GM12891 (cell line): ENCODE data around the gene TMEM254.
"Not testable (repeated sequence)": the region's sequence is repeated elsewhere in the genome, so short reads cannot be mapped to it uniquely, and the experiment has no call there.

Experiments
- DNase-seq: peaks from one replicate; pipeline ENCODE4 v3.0.0; 2011; ENCODE audit warnings: low spot score; ENCODE audit not compliant: insufficient read length
- FAIRE-seq: peaks from 2 replicates; lab custom pipeline; 2011; peaks lifted over from hg19 to GRCh38; lab: Jason Lieb, UNC
- PAX5 ChIP-seq: IDR thresholded peaks from 2 replicates; pipeline ENCODE4 v1.6.1; 2011; ENCODE audit warnings: low read length, moderate library complexity, mild to moderate bottlenecking; ENCODE audit not compliant: insufficient read depth, severe bottlenecking
- POLR2A ChIP-seq: IDR thresholded peaks from 2 replicates; pipeline ENCODE4 v1.6.1; 2011; ENCODE audit warnings: low read depth, low read length, control low read depth
- POLR2AphosphoS5 ChIP-seq: IDR thresholded peaks from 2 replicates; pipeline ENCODE4 v1.6.1; 2011; ENCODE audit warnings: low read depth, low read length, control low read depth
- POU2F2 ChIP-seq: IDR thresholded peaks from 2 replicates; pipeline ENCODE4 v1.6.1; 2011; ENCODE audit warnings: low read depth, mild to moderate bottlenecking, control low read depth, low read length, moderate library complexity
- SPI1 ChIP-seq: IDR thresholded peaks from 2 replicates; pipeline ENCODE4 v1.6.1; 2011; ENCODE audit warnings: low read depth, low read length, control low read depth
- TAF1 ChIP-seq: IDR thresholded peaks from 2 replicates; pipeline ENCODE4 v1.6.1; 2011; ENCODE audit warnings: low read depth, low read length, control low read depth

Gene TMEM254

GRCh38 chr10:80108576-80109239, 30.2 kb downstream of the TMEM254 start:
- DNase-seq = no peak
- no peak for TF ChIP-seq TAF1
- no peak for TF ChIP-seq PAX5
- TF ChIP-seq POLR2AphosphoS5 = no peak
- no peak for TF ChIP-seq POLR2A
- no peak for TF ChIP-seq SPI1
- no peak for TF ChIP-seq POU2F2
- no peak for FAIRE-seq

GRCh38 chr10:80110986-80111385, 32.5 kb downstream of the TMEM254 start:
- TF ChIP-seq TAF1 (no peak), PAX5 (no peak)
- no peak for FAIRE-seq

GRCh38 chr10:80118669-80119068, 40.2 kb downstream of the TMEM254 start:
- DNase-seq (no peak), FAIRE-seq (no peak)
- TF ChIP-seq PAX5 = no peak
- no peak for TF ChIP-seq SPI1
- no peak for TF ChIP-seq POLR2AphosphoS5
- TF ChIP-seq POLR2A = no peak

More at GRCh38 chr10:80110986-80111385, 32.5 kb downstream of the TMEM254 start:
- no peak for DNase-seq

GRCh38 chr10:80122110-80122710, 43.7 kb downstream of the TMEM254 start:
- TF ChIP-seq POLR2AphosphoS5 = no peak
- TF ChIP-seq PAX5 = no peak
- TF ChIP-seq SPI1 = no peak
- no peak for TF ChIP-seq POLR2A
- TF ChIP-seq POU2F2 = no peak
- no peak for TF ChIP-seq TAF1
- FAIRE-seq (no peak), DNase-seq (no peak)

GRCh38 chr10:80122746-80123145, 44.3 kb downstream of the TMEM254 start:
- TF ChIP-seq PAX5 (no peak), POU2F2 (no peak), POLR2A (no peak), SPI1 (no peak), POLR2AphosphoS5 (no peak), TAF1 (no peak)
- FAIRE-seq (no peak), DNase-seq (no peak)

GRCh38 chr10:80126876-80127275, 48.4 kb downstream of the TMEM254 start:
- TF ChIP-seq SPI1 = no peak
- TF ChIP-seq POU2F2 = no peak
- no peak for TF ChIP-seq TAF1
- TF ChIP-seq POLR2AphosphoS5 = no peak
- TF ChIP-seq PAX5 = no peak
- no peak for TF ChIP-seq POLR2A
- FAIRE-seq = no peak

GRCh38 chr10:80131499-80131901, 53.0 kb downstream of the TMEM254 start:
- DNase-seq (no peak), FAIRE-seq (no peak)
- TF ChIP-seq POLR2AphosphoS5 (no peak), PAX5 (no peak), TAF1 (no peak)

More at GRCh38 chr10:80126876-80127275, 48.4 kb downstream of the TMEM254 start:
- DNase-seq = no peak

- DNase-seq (no peak), FAIRE-seq (no peak)
- TF ChIP-seq POLR2AphosphoS5 = no peak
- TF ChIP-seq POU2F2 = no peak
- TF ChIP-seq POLR2A = no peak
- no peak for TF ChIP-seq TAF1
- no peak for TF ChIP-seq SPI1
- TF ChIP-seq PAX5 = no peak
Observed at GRCh38 chr10:80132299-80133139, 54.1 kb downstream of the TMEM254 start, which contains the start of gene PLAC9. Gene PLAC9 (plus strand): TSS chr10:80132730. CDS start chr10:80132763, 33 bp downstream.

- no peak for DNase-seq
- FAIRE-seq = no peak
Observed at GRCh38 chr10:80133206-80133605, 54.7 kb downstream of the TMEM254 start.

GRCh38 chr10:80133687-80134086, 55.2 kb downstream of the TMEM254 start:
- DNase-seq, FAIRE-seq: not testable (repeated sequence)

More at GRCh38 chr10:80133206-80133605, 54.7 kb downstream of the TMEM254 start:
- TF ChIP-seq SPI1 (no peak), TAF1 (no peak), POLR2A (no peak), POLR2AphosphoS5 (no peak), POU2F2 (no peak), PAX5 (no peak)

- FAIRE-seq (no peak), DNase-seq (no peak)
- no peak for TF ChIP-seq TAF1
- no peak for TF ChIP-seq POLR2A
- TF ChIP-seq POLR2AphosphoS5 = no peak
Observed at GRCh38 chr10:80136134-80136571, 57.7 kb downstream of the TMEM254 start.
